ENCODE data around the gene C4orf33. TPM values are rescaled to one million over a fixed set of nuclear protein-coding genes. Genes with fewer than 3 reads are reported as not detected.

C4orf33 gene
- total and polyA plus RNA-seq, 7 donors, result 1.4 to 3.1 (median 1.8) TPM

- TF ChIP-seq, protein P1, sequence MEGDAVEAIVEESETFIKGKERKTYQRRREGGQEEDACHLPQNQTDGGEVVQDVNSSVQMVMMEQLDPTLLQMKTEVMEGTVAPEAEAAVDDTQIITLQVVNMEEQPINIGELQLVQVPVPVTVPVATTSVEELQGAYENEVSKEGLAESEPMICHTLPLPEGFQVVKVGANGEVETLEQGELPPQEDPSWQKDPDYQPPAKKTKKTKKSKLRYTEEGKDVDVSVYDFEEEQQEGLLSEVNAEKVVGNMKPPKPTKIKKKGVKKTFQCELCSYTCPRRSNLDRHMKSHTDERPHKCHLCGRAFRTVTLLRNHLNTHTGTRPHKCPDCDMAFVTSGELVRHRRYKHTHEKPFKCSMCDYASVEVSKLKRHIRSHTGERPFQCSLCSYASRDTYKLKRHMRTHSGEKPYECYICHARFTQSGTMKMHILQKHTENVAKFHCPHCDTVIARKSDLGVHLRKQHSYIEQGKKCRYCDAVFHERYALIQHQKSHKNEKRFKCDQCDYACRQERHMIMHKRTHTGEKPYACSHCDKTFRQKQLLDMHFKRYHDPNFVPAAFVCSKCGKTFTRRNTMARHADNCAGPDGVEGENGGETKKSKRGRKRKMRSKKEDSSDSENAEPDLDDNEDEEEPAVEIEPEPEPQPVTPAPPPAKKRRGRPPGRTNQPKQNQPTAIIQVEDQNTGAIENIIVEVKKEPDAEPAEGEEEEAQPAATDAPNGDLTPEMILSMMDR (IDR thresholded peaks at IDR 0.05), result no peak
- intact Hi-C loops (cut with DNase I), result no loop called here
- Histone ChIP-seq H3K27ac (no peak overlapping the region), H3K4me1 (no peaks in the 10 kb centered on the region), H3K36me3 (ENCODE audit: insufficient read depth in 1 of 2, low read depth in 1 of 2) (no peaks in the 10 kb centered on the region), H3K27me3 (ENCODE audit: insufficient read depth in 3 of 3, low read length in 2 of 3) (peaks cover 0 to 3% (median 3%) of the 10 kb centered on the region in 3 donors), H3K4me3 (no peak overlapping the region), H3K9me3 (no peaks in the 10 kb centered on the region)
- WGBS, 3 donors, result 62 to 65% (median 65%) methylated on average over 3 of the region's 3 CpGs
- no peak for ATAC-seq
- DNase-seq, result no peak
These were observed 68.3 kb downstream of the C4orf33 start for GRCh38 chr4:129164243-129164642.

Other genes with a start within 250 kb of the C4orf33 start
- gene SCLT1, start 2.6 kb upstream of the C4orf33 start, total RNA-seq, result 1 to 10 TPM; 3.1 to 5.3 (median 4.4) TPM
- 1 to 10 TPM; 1.1 to 2.2 (median 1.4) TPM for gene SCLT1, start 2.6 kb upstream of the C4orf33 start, polyA plus RNA-seq